HL-60 (cell line): ENCODE results near the gene PBX1.

ENCODE experiments used
- GABPA ChIP-seq: IDR thresholded peaks from 2 replicates; pipeline ENCODE4 v1.6.1; 2012; ENCODE audit warnings: low read depth
- TF ChIP-seq, protein P1 (sequence below): IDR thresholded peaks from one replicate; pipeline ENCODE4 v1.5.1; 2011; ENCODE audit warnings: low read length, control low read depth, inconsistent platforms; ENCODE audit not compliant: insufficient read depth
- TF ChIP-seq, protein P2 (sequence below): IDR thresholded peaks from 2 replicates; pipeline ENCODE4 v1.6.1; 2012; ENCODE audit warnings: low read depth; ENCODE audit not compliant: insufficient replicate concordance

DNA sequence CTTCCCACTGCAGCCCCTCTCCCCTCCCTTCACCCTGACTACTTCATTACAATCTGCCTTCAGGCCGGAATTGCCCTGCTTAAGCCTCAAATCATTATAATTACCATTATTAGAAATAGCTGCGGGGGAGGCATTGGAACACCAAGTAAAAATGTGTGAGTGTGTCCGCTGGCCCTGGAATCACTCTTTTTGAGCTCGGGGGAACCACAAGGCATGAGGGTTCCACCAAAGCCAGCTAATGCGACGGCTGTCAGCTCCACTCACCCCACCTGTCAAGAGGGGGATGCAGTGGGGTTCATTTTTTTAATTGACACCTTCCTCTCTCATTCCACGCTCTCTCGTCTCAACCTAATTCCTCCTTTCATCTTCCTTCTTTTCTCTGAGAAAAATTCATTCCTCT lies 177.2 kb downstream of the PBX1 start:
- TF ChIP-seq, protein P1, sequence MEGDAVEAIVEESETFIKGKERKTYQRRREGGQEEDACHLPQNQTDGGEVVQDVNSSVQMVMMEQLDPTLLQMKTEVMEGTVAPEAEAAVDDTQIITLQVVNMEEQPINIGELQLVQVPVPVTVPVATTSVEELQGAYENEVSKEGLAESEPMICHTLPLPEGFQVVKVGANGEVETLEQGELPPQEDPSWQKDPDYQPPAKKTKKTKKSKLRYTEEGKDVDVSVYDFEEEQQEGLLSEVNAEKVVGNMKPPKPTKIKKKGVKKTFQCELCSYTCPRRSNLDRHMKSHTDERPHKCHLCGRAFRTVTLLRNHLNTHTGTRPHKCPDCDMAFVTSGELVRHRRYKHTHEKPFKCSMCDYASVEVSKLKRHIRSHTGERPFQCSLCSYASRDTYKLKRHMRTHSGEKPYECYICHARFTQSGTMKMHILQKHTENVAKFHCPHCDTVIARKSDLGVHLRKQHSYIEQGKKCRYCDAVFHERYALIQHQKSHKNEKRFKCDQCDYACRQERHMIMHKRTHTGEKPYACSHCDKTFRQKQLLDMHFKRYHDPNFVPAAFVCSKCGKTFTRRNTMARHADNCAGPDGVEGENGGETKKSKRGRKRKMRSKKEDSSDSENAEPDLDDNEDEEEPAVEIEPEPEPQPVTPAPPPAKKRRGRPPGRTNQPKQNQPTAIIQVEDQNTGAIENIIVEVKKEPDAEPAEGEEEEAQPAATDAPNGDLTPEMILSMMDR: no peak
- TF ChIP-seq, protein P2, sequence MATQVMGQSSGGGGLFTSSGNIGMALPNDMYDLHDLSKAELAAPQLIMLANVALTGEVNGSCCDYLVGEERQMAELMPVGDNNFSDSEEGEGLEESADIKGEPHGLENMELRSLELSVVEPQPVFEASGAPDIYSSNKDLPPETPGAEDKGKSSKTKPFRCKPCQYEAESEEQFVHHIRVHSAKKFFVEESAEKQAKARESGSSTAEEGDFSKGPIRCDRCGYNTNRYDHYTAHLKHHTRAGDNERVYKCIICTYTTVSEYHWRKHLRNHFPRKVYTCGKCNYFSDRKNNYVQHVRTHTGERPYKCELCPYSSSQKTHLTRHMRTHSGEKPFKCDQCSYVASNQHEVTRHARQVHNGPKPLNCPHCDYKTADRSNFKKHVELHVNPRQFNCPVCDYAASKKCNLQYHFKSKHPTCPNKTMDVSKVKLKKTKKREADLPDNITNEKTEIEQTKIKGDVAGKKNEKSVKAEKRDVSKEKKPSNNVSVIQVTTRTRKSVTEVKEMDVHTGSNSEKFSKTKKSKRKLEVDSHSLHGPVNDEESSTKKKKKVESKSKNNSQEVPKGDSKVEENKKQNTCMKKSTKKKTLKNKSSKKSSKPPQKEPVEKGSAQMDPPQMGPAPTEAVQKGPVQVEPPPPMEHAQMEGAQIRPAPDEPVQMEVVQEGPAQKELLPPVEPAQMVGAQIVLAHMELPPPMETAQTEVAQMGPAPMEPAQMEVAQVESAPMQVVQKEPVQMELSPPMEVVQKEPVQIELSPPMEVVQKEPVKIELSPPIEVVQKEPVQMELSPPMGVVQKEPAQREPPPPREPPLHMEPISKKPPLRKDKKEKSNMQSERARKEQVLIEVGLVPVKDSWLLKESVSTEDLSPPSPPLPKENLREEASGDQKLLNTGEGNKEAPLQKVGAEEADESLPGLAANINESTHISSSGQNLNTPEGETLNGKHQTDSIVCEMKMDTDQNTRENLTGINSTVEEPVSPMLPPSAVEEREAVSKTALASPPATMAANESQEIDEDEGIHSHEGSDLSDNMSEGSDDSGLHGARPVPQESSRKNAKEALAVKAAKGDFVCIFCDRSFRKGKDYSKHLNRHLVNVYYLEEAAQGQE: no peak
- TF ChIP-seq GABPA: no peak
